Brain microvascular endothelial cell (primary cell): ENCODE results near the gene DAZAP1.

Source experiments
- DNase-seq: peaks from one replicate; pipeline ENCODE4 v3.0.0-alpha.2; 2020
- H3K27ac ChIP-seq: fragments of 250-450 bp; sonication (Bioruptor Pico); 2 replicates; pipeline ENCODE4 v1.5.1; 2020; ENCODE audit warnings: mild to moderate bottlenecking, moderate library complexity
- H3K27me3 ChIP-seq: fragments of 250-450 bp; sonication (Bioruptor Pico); replicated peaks from 2 replicates; pipeline ENCODE4 v1.5.1; 2020; ENCODE audit warnings: mild to moderate bottlenecking
- H3K36me3 ChIP-seq: fragments of 250-450 bp; sonication (Bioruptor Pico); replicated peaks from 2 replicates; pipeline ENCODE4 v1.5.1; 2020; ENCODE audit warnings: mild to moderate bottlenecking
- H3K4me3 ChIP-seq: 2 replicates; pipeline ENCODE4 v1.5.1; 2011; ENCODE audit warnings: low read depth, mild to moderate bottlenecking, control low read depth, low read length, moderate library complexity
- CTCF ChIP-seq: IDR thresholded peaks from 2 replicates; pipeline ENCODE4 v1.5.1; 2011; ENCODE audit warnings: low read depth, mild to moderate bottlenecking, moderate library complexity, low read length, control low read depth, inconsistent platforms; ENCODE audit errors: missing control alignments
- in situ Hi-C: cut with HindIII; loops from 2 replicates; pipeline ENCODE4 v1.10.0; 2017; ENCODE audit warnings: low sequenced_read_pairs, low pct_ligation_motif_present

The DAZAP1 gene

GRCh38 chr19:1362387-1363257, 44.8 kb upstream of the DAZAP1 start:
- in situ Hi-C loops: no loop called here
- Histone ChIP-seq H3K4me3 (no peak overlapping the region), H3K27ac (peak overlapping the region; percentile 85), H3K36me3 (peaks cover 47% of the 10 kb centered on the region), H3K27me3 (no peaks in the 10 kb centered on the region)
- no peak for DNase-seq
- no peak for TF ChIP-seq CTCF

- peaks cover 50% of the 10 kb centered on the region for H3K36me3 ChIP-seq
- no peak for TF ChIP-seq CTCF
- H3K27ac ChIP-seq: no peak overlapping the region
- in situ Hi-C loops: no loop called here
- H3K4me3 ChIP-seq: no peak overlapping the region
- no peaks in the 10 kb centered on the region for H3K27me3 ChIP-seq
- DNase-seq: no peak
These were observed 43.8 kb upstream of the DAZAP1 start for GRCh38 chr19:1363599-1363998.

GRCh38 chr19:1364070-1364704, 43.2 kb upstream of the DAZAP1 start:
- H3K36me3 ChIP-seq: peaks cover 51% of the 10 kb centered on the region
- no peak for DNase-seq
- peak; percentile 45 for TF ChIP-seq CTCF
- no peak overlapping the region for H3K4me3 ChIP-seq
- H3K27ac ChIP-seq: no peak overlapping the region
- in situ Hi-C loops: no loop called here
- H3K27me3 ChIP-seq: no peaks in the 10 kb centered on the region

- no peak for TF ChIP-seq CTCF
- Histone ChIP-seq H3K27ac (no peak overlapping the region), H3K27me3 (no peaks in the 10 kb centered on the region), H3K4me3 (no peak overlapping the region), H3K36me3 (peaks cover 54% of the 10 kb centered on the region)
- in situ Hi-C loops: no loop called here
- DNase-seq: no peak
These were observed 41.8 kb upstream of the DAZAP1 start for GRCh38 chr19:1365319-1366269.

GRCh38 chr19:1366296-1366695, 41.1 kb upstream of the DAZAP1 start:
- in situ Hi-C loops: no loop called here
- Histone ChIP-seq H3K27me3 (no peaks in the 10 kb centered on the region), H3K36me3 (peaks cover 61% of the 10 kb centered on the region), H3K27ac (no peak overlapping the region), H3K4me3 (no peak overlapping the region)
- no peak for DNase-seq
- TF ChIP-seq CTCF: no peak
